Activated T-cell treated with anti-CD3 and anti-CD28 coated beads, Interleukin-2, amount 50 U/mL, for 72 hours (primary cell): ENCODE measurements around the gene CTU2. TPM values are rescaled to one million over a fixed set of nuclear protein-coding genes. Genes with fewer than 3 reads are reported as not detected.

Experiments
- ATAC-seq, 2 donors: fragments of 150-1000 bp; cut with Tn5 transposase; replicated peaks in 1 of 2; 2 replicates each; pipeline ENCODE4 v1.10.0; 2021; ENCODE audit warnings: moderate library complexity in 2 of 2, mild to moderate bottlenecking in 1 of 2
- DNase-seq, 2 donors: peaks; one replicate each; pipeline ENCODE4 v3.0.0; 2021 to 2022; ENCODE audit warnings: mixed read lengths in 1 of 2
- H3K27ac Mint-ChIP-seq: one replicate; pipeline ENCODE4 v1.8.0; 2022; ENCODE audit warnings: mild to moderate bottlenecking, moderate library complexity, mixed read lengths
- H3K27me3 Mint-ChIP-seq: one replicate; pipeline ENCODE4 v1.8.0; 2022; ENCODE audit warnings: low read depth, mixed read lengths
- H3K36me3 Mint-ChIP-seq, 2 donors: one replicate each; pipeline ENCODE4 v1.8.0; 2022; ENCODE audit warnings: mixed read lengths in 2 of 2, mild to moderate bottlenecking in 1 of 2; ENCODE audit not compliant: insufficient read depth in 2 of 2
- H3K4me1 Mint-ChIP-seq: one replicate; pipeline ENCODE4 v1.8.0; 2022; ENCODE audit warnings: low read depth, mixed read lengths
- H3K4me3 Mint-ChIP-seq, 2 donors: one replicate each; pipeline ENCODE4 v1.8.0; 2022; ENCODE audit warnings: mild to moderate bottlenecking in 2 of 2, mixed read lengths in 2 of 2, moderate library complexity in 2 of 2
- H3K9me3 Mint-ChIP-seq, 2 donors: one replicate each; pipeline ENCODE4 v1.8.0; 2022; ENCODE audit warnings: mixed read lengths in 2 of 2
- total RNA-seq, 2 donors: library from RNA; stranded (reverse); gene quantifications; one replicate each; pipeline ENCODE4 v1.2.3, GENCODE V29; 2022

CTU2 gene
- total RNA-seq, 2 donors from 2014 or later, result 25.9 to 34.9 TPM

- Mint-ChIP-seq H3K4me3 (no peak overlapping the region), H3K9me3 (no peaks in the 10 kb centered on the region), H3K4me1 (no peaks in the 10 kb centered on the region), H3K27me3 (no peaks in the 10 kb centered on the region), H3K36me3 (peaks cover 0 to 9% of the 10 kb centered on the region in 2 donors), H3K27ac (no peak overlapping the region)
- ATAC-seq (no peak), DNase-seq (no peak)
Observed at GRCh38 chr16:88716601-88717001, 10.3 kb downstream of the CTU2 start.

- no peaks in the 10 kb centered on the region for H3K9me3 Mint-ChIP-seq
- no peak overlapping the region for H3K27ac Mint-ChIP-seq
- ATAC-seq, result no peak
- no peak for DNase-seq
- peaks cover 0 to 11% of the 10 kb centered on the region in 2 donors for H3K36me3 Mint-ChIP-seq
- H3K4me1 Mint-ChIP-seq, result no peaks in the 10 kb centered on the region
- no peak overlapping the region for H3K4me3 Mint-ChIP-seq
- H3K27me3 Mint-ChIP-seq, result no peaks in the 10 kb centered on the region
Observed at GRCh38 chr16:88718178-88718577, 11.9 kb downstream of the CTU2 start.

GRCh38 chr16:88719267-88719932 lies 13.1 kb downstream of the CTU2 start:
- Mint-ChIP-seq H3K9me3 (no peaks in the 10 kb centered on the region), H3K27ac (no peak overlapping the region), H3K27me3 (no peaks in the 10 kb centered on the region), H3K36me3 (peaks cover 0 to 13% of the 10 kb centered on the region in 2 donors), H3K4me3 (no peak overlapping the region), H3K4me1 (no peaks in the 10 kb centered on the region)
- ATAC-seq, result no peak
- DNase-seq, result no peak

- no peaks in the 10 kb centered on the region for H3K4me1 Mint-ChIP-seq
- H3K36me3 Mint-ChIP-seq, result peaks cover 2 to 13% of the 10 kb centered on the region in 2 donors
- no peaks in the 10 kb centered on the region for H3K27me3 Mint-ChIP-seq
- H3K4me3 Mint-ChIP-seq, result no peak overlapping the region
- H3K27ac Mint-ChIP-seq, result no peak overlapping the region
- no peaks in the 10 kb centered on the region for H3K9me3 Mint-ChIP-seq
- DNase-seq (no peak), ATAC-seq (no peak)
Observed at GRCh38 chr16:88719933-88720296, 13.6 kb downstream of the CTU2 start.

GRCh38 chr16:88720396-88720970 lies 14.2 kb downstream of the CTU2 start:
- peaks cover 2 to 13% of the 10 kb centered on the region in 2 donors for H3K36me3 Mint-ChIP-seq
- H3K4me3 Mint-ChIP-seq, result no peak overlapping the region
- DNase-seq (no peak), ATAC-seq (no peak)
- H3K9me3 Mint-ChIP-seq, result no peaks in the 10 kb centered on the region
- no peaks in the 10 kb centered on the region for H3K4me1 Mint-ChIP-seq
- no peak overlapping the region for H3K27ac Mint-ChIP-seq
- no peaks in the 10 kb centered on the region for H3K27me3 Mint-ChIP-seq

GRCh38 chr16:88721236-88721635 lies 14.9 kb downstream of the CTU2 start:
- no peaks in the 10 kb centered on the region for H3K27me3 Mint-ChIP-seq
- H3K4me3 Mint-ChIP-seq, result no peak overlapping the region
- no peak overlapping the region for H3K27ac Mint-ChIP-seq
- H3K9me3 Mint-ChIP-seq, result no peaks in the 10 kb centered on the region
- ATAC-seq (no peak), DNase-seq (no peak)
- no peaks in the 10 kb centered on the region for H3K4me1 Mint-ChIP-seq
- H3K36me3 Mint-ChIP-seq, result peaks cover 2 to 15% of the 10 kb centered on the region in 2 donors

GRCh38 chr16:88721815-88722755 lies 15.8 kb downstream of the CTU2 start:
- ATAC-seq (no peak), DNase-seq (no peak)
- H3K27me3 Mint-ChIP-seq, result no peaks in the 10 kb centered on the region
- no peak overlapping the region for H3K4me3 Mint-ChIP-seq
- peaks cover 2 to 15% of the 10 kb centered on the region in 2 donors for H3K36me3 Mint-ChIP-seq
- no peaks in the 10 kb centered on the region for H3K9me3 Mint-ChIP-seq
- no peaks in the 10 kb centered on the region for H3K4me1 Mint-ChIP-seq
- no peak overlapping the region for H3K27ac Mint-ChIP-seq

GRCh38 chr16:88722784-88723506 lies 16.6 kb downstream of the CTU2 start:
- no peaks in the 10 kb centered on the region for H3K27me3 Mint-ChIP-seq
- no peak overlapping the region for H3K4me3 Mint-ChIP-seq
- H3K4me1 Mint-ChIP-seq, result no peaks in the 10 kb centered on the region
- H3K27ac Mint-ChIP-seq, result no peak overlapping the region
- H3K9me3 Mint-ChIP-seq, result no peaks in the 10 kb centered on the region
- ATAC-seq (no peak), DNase-seq (no peak)
- H3K36me3 Mint-ChIP-seq, result peaks cover 2 to 9% of the 10 kb centered on the region in 2 donors

GRCh38 chr16:88723507-88723887 lies 17.2 kb downstream of the CTU2 start:
- ATAC-seq (no peak), DNase-seq (no peak)
- no peak overlapping the region for H3K4me3 Mint-ChIP-seq
- no peak overlapping the region for H3K27ac Mint-ChIP-seq
- H3K4me1 Mint-ChIP-seq, result no peaks in the 10 kb centered on the region
- H3K9me3 Mint-ChIP-seq, result no peaks in the 10 kb centered on the region
- peaks cover 2 to 9% of the 10 kb centered on the region in 2 donors for H3K36me3 Mint-ChIP-seq
- no peaks in the 10 kb centered on the region for H3K27me3 Mint-ChIP-seq

- no peaks in the 10 kb centered on the region for H3K9me3 Mint-ChIP-seq
Observed at GRCh38 chr16:88723911-88724310, 17.6 kb downstream of the CTU2 start.

GRCh38 chr16:88724855-88725555 lies 18.7 kb downstream of the CTU2 start:
- no peaks in the 10 kb centered on the region for H3K4me1 Mint-ChIP-seq
- DNase-seq (no peak), ATAC-seq (no peak)
- H3K9me3 Mint-ChIP-seq, result no peaks in the 10 kb centered on the region
- H3K4me3 Mint-ChIP-seq, result no peak overlapping the region
- H3K27me3 Mint-ChIP-seq, result no peaks in the 10 kb centered on the region
- no peak overlapping the region for H3K27ac Mint-ChIP-seq
- H3K36me3 Mint-ChIP-seq, result peaks cover 2 to 8% of the 10 kb centered on the region in 2 donors

More at GRCh38 chr16:88723911-88724310, 17.6 kb downstream of the CTU2 start:
- no peak for DNase-seq
- Mint-ChIP-seq H3K4me1 (no peaks in the 10 kb centered on the region), H3K4me3 (no peak overlapping the region), H3K36me3 (peaks cover 2 to 9% of the 10 kb centered on the region in 2 donors), H3K27me3 (no peaks in the 10 kb centered on the region), H3K27ac (no peak overlapping the region)
- no peak for ATAC-seq

- no peak overlapping the region for H3K27ac Mint-ChIP-seq
- H3K4me1 Mint-ChIP-seq, result no peaks in the 10 kb centered on the region
- peaks cover 2 to 6% of the 10 kb centered on the region in 2 donors for H3K36me3 Mint-ChIP-seq
- H3K27me3 Mint-ChIP-seq, result no peaks in the 10 kb centered on the region
- ATAC-seq (no peak), DNase-seq (no peak)
- no peaks in the 10 kb centered on the region for H3K9me3 Mint-ChIP-seq
- H3K4me3 Mint-ChIP-seq, result no peak overlapping the region
Observed at GRCh38 chr16:88725609-88726407, 19.5 kb downstream of the CTU2 start.
